NAMALWA (cell line): ENCODE measurements around the gene CCDC40.
"Not testable (repeated sequence)": the region's sequence is repeated elsewhere in the genome, so short reads cannot be mapped to it uniquely, and the experiment has no call there.

Experiments
- DNase-seq: peaks from one replicate; pipeline ENCODE4 v3.0.0-alpha.2; 2015; ENCODE audit warnings: low spot score

The CCDC40 gene, protein sequence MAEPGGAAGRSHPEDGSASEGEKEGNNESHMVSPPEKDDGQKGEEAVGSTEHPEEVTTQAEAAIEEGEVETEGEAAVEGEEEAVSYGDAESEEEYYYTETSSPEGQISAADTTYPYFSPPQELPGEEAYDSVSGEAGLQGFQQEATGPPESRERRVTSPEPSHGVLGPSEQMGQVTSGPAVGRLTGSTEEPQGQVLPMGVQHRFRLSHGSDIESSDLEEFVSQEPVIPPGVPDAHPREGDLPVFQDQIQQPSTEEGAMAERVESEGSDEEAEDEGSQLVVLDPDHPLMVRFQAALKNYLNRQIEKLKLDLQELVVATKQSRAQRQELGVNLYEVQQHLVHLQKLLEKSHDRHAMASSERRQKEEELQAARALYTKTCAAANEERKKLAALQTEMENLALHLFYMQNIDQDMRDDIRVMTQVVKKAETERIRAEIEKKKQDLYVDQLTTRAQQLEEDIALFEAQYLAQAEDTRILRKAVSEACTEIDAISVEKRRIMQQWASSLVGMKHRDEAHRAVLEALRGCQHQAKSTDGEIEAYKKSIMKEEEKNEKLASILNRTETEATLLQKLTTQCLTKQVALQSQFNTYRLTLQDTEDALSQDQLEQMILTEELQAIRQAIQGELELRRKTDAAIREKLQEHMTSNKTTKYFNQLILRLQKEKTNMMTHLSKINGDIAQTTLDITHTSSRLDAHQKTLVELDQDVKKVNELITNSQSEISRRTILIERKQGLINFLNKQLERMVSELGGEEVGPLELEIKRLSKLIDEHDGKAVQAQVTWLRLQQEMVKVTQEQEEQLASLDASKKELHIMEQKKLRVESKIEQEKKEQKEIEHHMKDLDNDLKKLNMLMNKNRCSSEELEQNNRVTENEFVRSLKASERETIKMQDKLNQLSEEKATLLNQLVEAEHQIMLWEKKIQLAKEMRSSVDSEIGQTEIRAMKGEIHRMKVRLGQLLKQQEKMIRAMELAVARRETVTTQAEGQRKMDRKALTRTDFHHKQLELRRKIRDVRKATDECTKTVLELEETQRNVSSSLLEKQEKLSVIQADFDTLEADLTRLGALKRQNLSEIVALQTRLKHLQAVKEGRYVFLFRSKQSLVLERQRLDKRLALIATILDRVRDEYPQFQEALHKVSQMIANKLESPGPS

GRCh38 chr17:80035937-80036714 is at the start of gene CCDC40:
Gene CCDC40, plus strand, starts transcription at chr17:80036642. Its CDS starts 21 bp downstream, at chr17:80036663.
- peak; percentile 70 for DNase-seq

- DNase-seq = no peak
Measured at GRCh38 chr17:79987187-79987934, 49.1 kb upstream of the CCDC40 start.

DNA sequence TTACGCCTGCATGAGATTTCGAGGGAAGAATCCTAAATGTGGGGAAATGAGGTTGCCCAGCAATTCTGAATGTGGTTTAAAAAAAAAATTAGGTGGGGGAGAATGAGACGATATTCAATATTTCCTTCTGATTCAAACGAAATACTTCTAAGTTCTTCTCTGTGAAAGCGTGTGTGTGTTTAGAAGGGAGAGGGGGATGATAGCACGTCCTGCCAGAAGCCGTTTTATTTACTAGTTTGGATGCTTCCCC is 48.6 kb upstream of the CCDC40 start:
- DNase-seq = no peak

- no peak for DNase-seq
Measured at GRCh38 chr17:79988185-79988971, 48.1 kb upstream of the CCDC40 start.

DNA sequence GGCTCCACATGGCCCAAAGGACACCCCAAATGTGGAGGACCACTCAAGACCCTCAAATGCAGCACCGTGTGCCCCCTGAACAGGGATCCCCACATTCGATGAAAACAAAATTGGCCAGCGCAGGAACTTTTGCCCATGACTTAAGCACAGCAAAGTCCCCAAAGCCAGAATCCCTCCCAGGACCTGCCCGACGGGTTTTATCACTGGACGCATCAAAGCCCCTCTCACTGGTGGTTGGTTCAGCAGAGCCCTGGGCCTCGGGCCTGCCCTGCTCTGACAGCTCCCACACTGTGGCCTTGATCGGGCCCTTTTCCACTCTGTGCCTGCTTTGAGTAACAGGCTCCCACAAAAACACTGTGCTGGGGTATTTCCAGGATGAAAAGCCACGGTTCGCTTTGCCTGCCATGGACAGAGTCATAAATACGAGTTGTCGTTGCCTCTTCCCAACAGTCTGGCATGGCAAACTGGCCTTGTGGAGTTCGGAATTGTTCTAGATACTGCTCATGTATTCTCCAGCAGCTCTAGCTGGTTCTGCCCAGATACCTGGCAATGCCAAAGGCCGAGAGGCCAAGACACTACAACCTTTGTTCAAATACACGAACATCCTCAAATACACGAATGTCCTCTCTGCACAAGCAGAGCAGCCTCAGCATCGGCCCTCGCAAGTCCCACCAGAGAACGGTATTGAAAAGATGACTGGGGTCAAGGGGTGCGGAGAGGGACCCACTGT is 47.2 kb upstream of the CCDC40 start:
- no peak for DNase-seq

GRCh38 chr17:79990051-79990592 is 46.3 kb upstream of the CCDC40 start:
- DNase-seq = no peak

GRCh38 chr17:79990704-79991103 is 45.7 kb upstream of the CCDC40 start:
- DNase-seq = no peak

DNA sequence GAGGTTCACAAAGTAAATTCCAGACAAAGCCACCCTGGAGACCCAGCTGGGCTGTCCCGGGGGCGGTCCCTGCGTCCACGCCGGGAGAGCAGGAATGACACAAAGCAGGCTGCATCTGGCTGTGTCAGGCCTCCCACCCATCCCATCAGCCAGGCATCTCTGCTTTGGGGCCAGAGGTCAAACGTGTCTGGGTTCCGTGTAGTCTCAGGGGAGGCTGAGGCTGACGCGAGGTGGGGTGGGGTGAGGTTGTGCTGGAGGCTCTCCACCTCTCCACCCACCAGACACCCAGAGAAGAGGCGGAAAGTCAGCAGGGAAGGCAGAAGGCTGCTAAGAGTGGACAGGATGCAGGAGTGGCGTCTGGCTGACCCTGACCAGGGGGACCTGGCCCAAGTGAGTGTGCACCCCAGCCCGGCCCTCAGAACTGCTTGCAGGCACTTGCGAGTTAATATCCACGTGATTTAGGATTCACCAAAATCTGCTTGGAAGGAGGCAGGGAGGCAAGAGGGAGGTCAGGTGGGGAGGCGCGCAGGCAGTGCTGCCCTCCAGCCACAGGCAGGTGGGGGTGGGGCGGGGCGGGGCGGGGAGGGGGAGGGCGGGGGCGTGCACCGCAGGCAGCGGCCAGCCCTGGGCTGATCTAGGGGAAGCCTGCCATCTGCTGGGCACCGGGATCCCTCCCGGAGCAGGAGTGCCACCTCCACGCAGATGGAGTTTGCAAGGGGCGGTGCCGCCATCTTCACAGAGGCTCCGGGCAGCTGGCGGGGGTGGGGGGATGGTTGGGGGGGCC is 45.1 kb upstream of the CCDC40 start:
- peak; percentile 77 for DNase-seq

DNA sequence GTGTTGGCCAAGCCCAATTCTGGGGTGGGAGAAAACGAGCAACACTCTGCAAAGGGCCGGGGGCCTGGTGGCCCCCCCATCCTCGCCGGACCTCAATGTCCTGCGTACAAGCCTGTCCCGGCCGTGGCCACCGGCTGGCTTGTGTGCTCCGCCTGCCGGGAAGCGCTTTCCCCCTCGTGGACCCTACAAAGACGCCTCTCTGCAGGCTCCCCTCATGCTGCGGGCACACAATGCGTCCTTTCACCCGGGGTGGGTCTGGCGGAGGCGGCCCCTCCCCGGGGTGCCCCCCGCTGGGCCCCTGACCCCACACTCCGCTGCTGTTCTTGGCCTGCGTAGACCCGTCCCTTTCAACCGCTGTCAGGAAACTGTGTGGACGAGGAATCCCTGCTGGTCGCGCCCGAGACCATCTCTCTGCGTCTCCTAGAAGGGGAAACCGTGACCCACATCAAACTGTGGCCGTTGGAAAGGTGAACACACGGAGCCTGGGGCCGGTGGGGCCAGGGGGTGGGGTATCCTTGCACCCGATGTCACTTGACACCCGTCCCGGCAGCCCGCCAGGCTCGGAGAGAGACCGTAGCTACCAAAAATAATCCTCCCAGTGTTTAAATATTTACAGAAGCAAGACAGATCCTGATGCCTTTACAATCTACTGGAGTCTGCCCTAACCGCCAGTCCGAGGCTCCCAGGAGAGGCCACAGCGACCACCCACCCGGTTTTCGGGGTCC is 44.4 kb upstream of the CCDC40 start:
- no peak for DNase-seq

GRCh38 chr17:79992649-79993389 is 43.6 kb upstream of the CCDC40 start:
- no peak for DNase-seq

DNA sequence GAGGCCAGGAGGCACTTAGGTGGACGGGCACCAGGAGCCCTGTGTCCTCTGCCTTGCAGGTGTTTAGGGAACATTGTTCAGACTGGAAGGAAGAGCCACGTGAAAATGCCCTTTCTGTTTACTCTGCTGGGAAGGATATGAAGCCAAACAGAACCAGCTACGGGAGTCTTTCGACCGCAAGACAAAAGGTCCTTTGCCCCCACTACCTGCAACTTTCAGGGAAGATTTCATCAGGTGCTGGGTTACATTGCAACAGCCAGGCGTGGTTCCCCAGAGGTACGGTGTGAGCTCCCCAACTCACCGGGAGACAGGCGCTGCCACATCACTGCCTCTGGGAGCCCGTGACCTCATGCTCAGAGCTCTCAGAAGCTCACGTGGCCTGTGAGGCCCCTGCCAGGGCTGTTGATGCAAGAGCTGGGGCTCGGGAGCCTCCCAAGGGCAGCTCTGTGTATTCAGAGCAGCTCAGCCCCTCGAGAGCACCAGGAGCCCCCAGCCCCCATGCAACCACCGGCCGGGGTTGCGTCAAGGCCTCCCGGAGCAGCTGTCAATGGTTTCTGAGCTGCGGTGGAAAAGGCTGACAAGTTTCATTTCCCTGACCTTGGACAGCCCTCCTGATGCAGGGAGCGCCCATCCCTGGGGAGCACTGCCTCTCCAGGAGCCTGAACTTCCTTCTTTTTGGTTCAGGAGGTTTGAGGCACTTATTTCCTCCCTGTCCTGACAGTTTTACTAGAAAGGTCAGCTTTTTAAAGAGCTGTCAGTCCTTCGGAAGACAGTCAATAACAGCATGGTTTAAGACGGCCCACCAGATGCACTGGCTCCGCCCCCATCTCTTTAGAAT is 42.8 kb upstream of the CCDC40 start:
- DNase-seq = peak; percentile 83

GRCh38 chr17:79994228-79994569 is 42.2 kb upstream of the CCDC40 start:
- not testable (repeated sequence) for DNase-seq

DNA sequence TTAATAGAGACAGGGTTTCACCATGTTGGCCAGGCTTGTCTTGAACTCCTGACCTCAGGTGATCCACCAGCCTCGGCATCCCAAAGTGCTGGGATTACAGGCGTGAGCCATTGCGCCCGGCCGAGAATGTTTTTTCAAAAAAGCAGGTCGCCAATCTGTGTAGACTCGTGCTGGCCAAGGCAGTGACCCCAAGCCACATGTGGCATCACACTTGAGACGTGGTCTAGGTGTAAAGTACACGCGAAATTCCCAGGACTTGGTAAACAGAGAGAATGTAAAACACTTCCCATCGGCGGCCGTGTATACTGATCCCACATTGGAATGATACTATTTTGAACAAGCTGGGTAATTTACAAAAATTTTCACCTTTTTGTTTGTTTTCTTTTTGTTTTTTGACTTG is 41.8 kb upstream of the CCDC40 start:
- no peak for DNase-seq

DNA sequence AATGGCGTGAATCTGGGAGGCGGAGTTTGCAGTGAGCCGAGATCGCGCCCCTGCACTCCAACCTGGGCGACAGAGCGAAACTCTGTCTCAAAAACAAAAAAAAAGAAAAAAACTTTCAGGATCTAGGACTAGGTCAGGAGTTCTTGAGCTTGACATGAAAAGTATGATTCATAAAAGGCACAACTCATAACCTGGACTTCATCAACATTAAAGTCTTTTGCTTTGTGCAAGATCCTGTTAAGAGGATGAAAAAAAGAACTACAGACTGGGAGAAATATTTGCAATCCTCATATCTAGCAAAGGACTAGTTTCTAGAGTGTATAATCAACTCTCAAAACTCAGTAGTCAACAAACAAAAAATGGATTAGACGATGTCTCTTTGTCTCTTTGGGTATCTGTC is 40.7 kb upstream of the CCDC40 start:
- DNase-seq = no peak

DNA sequence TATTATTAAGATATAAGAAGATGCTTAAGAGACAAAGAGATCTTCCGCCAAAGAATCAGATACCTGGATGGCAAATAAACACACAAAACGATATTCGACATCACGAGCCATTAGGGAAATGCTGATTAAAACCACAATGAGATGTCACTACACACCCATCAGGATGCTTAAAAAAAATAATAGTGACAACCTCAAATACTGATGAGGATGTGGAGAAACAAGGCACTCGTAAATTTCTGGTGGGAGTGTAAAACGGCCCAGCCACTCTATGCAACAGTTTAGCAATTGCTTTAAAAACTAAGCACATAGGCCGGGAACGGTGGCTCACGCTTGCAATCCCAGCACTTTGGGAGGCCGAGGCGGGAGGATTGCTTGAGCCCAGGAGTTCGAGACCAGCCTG is 40.2 kb upstream of the CCDC40 start:
- no peak for DNase-seq

GRCh38 chr17:79997011-79997660 is 39.3 kb upstream of the CCDC40 start:
- DNase-seq = peak; percentile 85
